ENCODE measurements around the gene LRRC49. TPM values are rescaled to one million over a fixed set of nuclear protein-coding genes. Genes with fewer than 3 reads are reported as not detected.

LRRC49 gene
- polyA plus RNA-seq, 1 donor (not counting 4 experiments of a cell fraction or from before 2014, with no cell fraction given) = 9.9 TPM

- H3K9me1 ChIP-seq (ENCODE audit: control insufficient read depth, extremely low read depth, insufficient read depth, low read length) = no peaks in the 10 kb centered on the region
- no peak overlapping the region for H3K27ac ChIP-seq (ENCODE audit: control insufficient read depth, insufficient read depth, low read length)
- H3K9me3 ChIP-seq (ENCODE audit: control insufficient read depth, low read depth, low read length) = no peaks in the 10 kb centered on the region
- H3K4me2 ChIP-seq (ENCODE audit: control insufficient read depth, extremely low read depth, insufficient read depth, low read depth, low read length) = no peak overlapping the region
- FAIRE-seq (no peak), DNase-seq (ENCODE audit: low read depth, low spot score) (no peak)
- no peaks in the 10 kb centered on the region for H3K79me2 ChIP-seq (ENCODE audit: control insufficient read depth, insufficient read depth, low read length)
- no peaks in the 10 kb centered on the region for H3K27me3 ChIP-seq (ENCODE audit: control insufficient read depth, extremely low read depth, insufficient read depth, low read length)
- TF ChIP-seq, protein P1, sequence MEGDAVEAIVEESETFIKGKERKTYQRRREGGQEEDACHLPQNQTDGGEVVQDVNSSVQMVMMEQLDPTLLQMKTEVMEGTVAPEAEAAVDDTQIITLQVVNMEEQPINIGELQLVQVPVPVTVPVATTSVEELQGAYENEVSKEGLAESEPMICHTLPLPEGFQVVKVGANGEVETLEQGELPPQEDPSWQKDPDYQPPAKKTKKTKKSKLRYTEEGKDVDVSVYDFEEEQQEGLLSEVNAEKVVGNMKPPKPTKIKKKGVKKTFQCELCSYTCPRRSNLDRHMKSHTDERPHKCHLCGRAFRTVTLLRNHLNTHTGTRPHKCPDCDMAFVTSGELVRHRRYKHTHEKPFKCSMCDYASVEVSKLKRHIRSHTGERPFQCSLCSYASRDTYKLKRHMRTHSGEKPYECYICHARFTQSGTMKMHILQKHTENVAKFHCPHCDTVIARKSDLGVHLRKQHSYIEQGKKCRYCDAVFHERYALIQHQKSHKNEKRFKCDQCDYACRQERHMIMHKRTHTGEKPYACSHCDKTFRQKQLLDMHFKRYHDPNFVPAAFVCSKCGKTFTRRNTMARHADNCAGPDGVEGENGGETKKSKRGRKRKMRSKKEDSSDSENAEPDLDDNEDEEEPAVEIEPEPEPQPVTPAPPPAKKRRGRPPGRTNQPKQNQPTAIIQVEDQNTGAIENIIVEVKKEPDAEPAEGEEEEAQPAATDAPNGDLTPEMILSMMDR (optimal IDR thresholded peaks at IDR 0.05 in 1 of 3, IDR thresholded peaks at IDR 0.05 in 1 of 3, conservative IDR thresholded peaks at IDR 0.05 in 1 of 3; ENCODE audit: extremely low read depth in 1 of 3, insufficient read depth in 2 of 3, low read length in 3 of 3) = no peak
- TF ChIP-seq EZH2 (IDR thresholded peaks at IDR 0.05; ENCODE audit: low read length) = no peak
- dilution Hi-C loops (cut with MboI; ENCODE audit: extremely low pct_ligation_motif_present, low sequenced_read_pairs) = no loop called here
- no peaks in the 10 kb centered on the region for H3K36me3 ChIP-seq (ENCODE audit: control insufficient read depth in 2 of 2, extremely low read depth in 1 of 2, insufficient read depth in 2 of 2, low read length in 2 of 2)
- H3K9ac ChIP-seq (ENCODE audit: control insufficient read depth, extremely low read depth, insufficient read depth, low read length) = no peak overlapping the region
- no peaks in the 10 kb centered on the region for H4K20me1 ChIP-seq (ENCODE audit: control insufficient read depth, extremely low read depth, insufficient read depth, low read length)
- no peak overlapping the region for H2AFZ ChIP-seq (ENCODE audit: control insufficient read depth, low read length)
- no peak overlapping the region for H3K4me3 ChIP-seq (ENCODE audit: control insufficient read depth in 2 of 3, extremely low read depth in 1 of 3, insufficient read depth in 2 of 3, low read depth in 1 of 3, low read length in 3 of 3)
- H3K4me1 ChIP-seq (ENCODE audit: control insufficient read depth, extremely low read depth, insufficient read depth, low read length) = no peaks in the 10 kb centered on the region
These were observed 28.5 kb downstream of the LRRC49 start for GRCh38 chr15:70920981-70921696.

- no peaks in the 10 kb centered on the region for H3K4me1 ChIP-seq (ENCODE audit: control insufficient read depth, extremely low read depth, insufficient read depth, low read length)
- no peaks in the 10 kb centered on the region for H3K9me3 ChIP-seq (ENCODE audit: control insufficient read depth, low read depth, low read length)
- TF ChIP-seq, protein P1 (optimal IDR thresholded peaks at IDR 0.05 in 1 of 3, IDR thresholded peaks at IDR 0.05 in 1 of 3, conservative IDR thresholded peaks at IDR 0.05 in 1 of 3; ENCODE audit: extremely low read depth in 1 of 3, insufficient read depth in 2 of 3, low read length in 3 of 3) = no peak
- TF ChIP-seq EZH2 (IDR thresholded peaks at IDR 0.05; ENCODE audit: low read length) = no peak
- H3K4me3 ChIP-seq (ENCODE audit: control insufficient read depth in 2 of 3, extremely low read depth in 1 of 3, insufficient read depth in 2 of 3, low read depth in 1 of 3, low read length in 3 of 3) = no peak overlapping the region
- dilution Hi-C loops (cut with MboI; ENCODE audit: extremely low pct_ligation_motif_present, low sequenced_read_pairs) = no loop called here
- DNase-seq (ENCODE audit: low read depth, low spot score) = no peak
- no peak overlapping the region for H3K27ac ChIP-seq (ENCODE audit: control insufficient read depth, insufficient read depth, low read length)
- no peaks in the 10 kb centered on the region for H3K9me1 ChIP-seq (ENCODE audit: control insufficient read depth, extremely low read depth, insufficient read depth, low read length)
- H4K20me1 ChIP-seq (ENCODE audit: control insufficient read depth, extremely low read depth, insufficient read depth, low read length) = no peaks in the 10 kb centered on the region
- H3K27me3 ChIP-seq (ENCODE audit: control insufficient read depth, extremely low read depth, insufficient read depth, low read length) = no peaks in the 10 kb centered on the region
- H3K4me2 ChIP-seq (ENCODE audit: control insufficient read depth, extremely low read depth, insufficient read depth, low read depth, low read length) = no peak overlapping the region
- H3K79me2 ChIP-seq (ENCODE audit: control insufficient read depth, insufficient read depth, low read length) = no peaks in the 10 kb centered on the region
- H3K36me3 ChIP-seq (ENCODE audit: control insufficient read depth in 2 of 2, extremely low read depth in 1 of 2, insufficient read depth in 2 of 2, low read length in 2 of 2) = no peaks in the 10 kb centered on the region
- no peak overlapping the region for H3K9ac ChIP-seq (ENCODE audit: control insufficient read depth, extremely low read depth, insufficient read depth, low read length)
- no peak for FAIRE-seq
- H2AFZ ChIP-seq (ENCODE audit: control insufficient read depth, low read length) = no peak overlapping the region
These were observed 29.5 kb downstream of the LRRC49 start for GRCh38 chr15:70922119-70922518.

All from keratinocyte (primary cell).